ENCODE data around the gene ZNF727.
"Not testable (repeated sequence)": the region's sequence is repeated elsewhere in the genome, so short reads cannot be mapped to it uniquely, and the experiment has no call there.

Gene ZNF727

DNA sequence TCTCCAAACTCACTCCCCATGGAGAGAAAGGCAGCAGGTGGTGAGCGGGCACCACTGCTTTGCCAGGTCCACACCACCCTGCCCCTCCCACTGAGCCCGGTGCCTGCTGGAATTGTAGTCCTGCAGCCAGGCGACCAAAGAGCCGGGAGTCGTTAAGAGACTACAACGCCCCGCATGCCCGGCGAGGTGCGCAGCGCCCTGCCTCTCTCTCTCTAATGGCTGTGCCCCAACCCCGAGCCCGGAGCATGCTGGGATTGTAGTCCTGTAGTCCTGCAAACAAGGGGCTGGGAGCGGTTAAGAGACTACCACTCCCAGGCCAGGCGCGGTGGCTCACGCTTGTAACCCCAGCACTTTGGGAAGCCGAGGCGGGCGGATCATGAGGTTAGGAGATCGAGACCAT is 8.1 kb upstream of the ZNF727 start:
- Histone ChIP-seq H3K9me3 (replicated peaks; ENCODE audit: insufficient read depth, low read length) (no peaks in the 10 kb centered on the region), H3K36me3 (replicated peaks; ENCODE audit: insufficient read depth, low read length) (no peaks in the 10 kb centered on the region), H3K9me2 (replicated peaks; ENCODE audit: insufficient read depth, low read length) (no peaks in the 10 kb centered on the region), H3K4me2 (ENCODE audit: low read depth, low read length) (no peak overlapping the region), H3K4me3 (ENCODE audit: low read length) (no peak overlapping the region), H3K4me1 (ENCODE audit: low read length) (no peaks in the 10 kb centered on the region), H3K79me2 (ENCODE audit: low read length) (no peaks in the 10 kb centered on the region), H3F3A (ENCODE audit: insufficient read depth, low read length) (no peaks in the 10 kb centered on the region), H2AFZ (ENCODE audit: low read length) (no peak overlapping the region), H4K20me1 (ENCODE audit: insufficient read depth, low read length) (no peaks in the 10 kb centered on the region), H3K27me3 (replicated peaks; ENCODE audit: insufficient read depth, low read length) (no peaks in the 10 kb centered on the region), H3K27ac (ENCODE audit: low read length) (no peak overlapping the region), H3K9ac (ENCODE audit: low read length) (no peak overlapping the region)
- no peak for DNase-seq
- TF ChIP-seq, protein P1, sequence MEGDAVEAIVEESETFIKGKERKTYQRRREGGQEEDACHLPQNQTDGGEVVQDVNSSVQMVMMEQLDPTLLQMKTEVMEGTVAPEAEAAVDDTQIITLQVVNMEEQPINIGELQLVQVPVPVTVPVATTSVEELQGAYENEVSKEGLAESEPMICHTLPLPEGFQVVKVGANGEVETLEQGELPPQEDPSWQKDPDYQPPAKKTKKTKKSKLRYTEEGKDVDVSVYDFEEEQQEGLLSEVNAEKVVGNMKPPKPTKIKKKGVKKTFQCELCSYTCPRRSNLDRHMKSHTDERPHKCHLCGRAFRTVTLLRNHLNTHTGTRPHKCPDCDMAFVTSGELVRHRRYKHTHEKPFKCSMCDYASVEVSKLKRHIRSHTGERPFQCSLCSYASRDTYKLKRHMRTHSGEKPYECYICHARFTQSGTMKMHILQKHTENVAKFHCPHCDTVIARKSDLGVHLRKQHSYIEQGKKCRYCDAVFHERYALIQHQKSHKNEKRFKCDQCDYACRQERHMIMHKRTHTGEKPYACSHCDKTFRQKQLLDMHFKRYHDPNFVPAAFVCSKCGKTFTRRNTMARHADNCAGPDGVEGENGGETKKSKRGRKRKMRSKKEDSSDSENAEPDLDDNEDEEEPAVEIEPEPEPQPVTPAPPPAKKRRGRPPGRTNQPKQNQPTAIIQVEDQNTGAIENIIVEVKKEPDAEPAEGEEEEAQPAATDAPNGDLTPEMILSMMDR (IDR thresholded peaks at IDR 0.05; ENCODE audit: low read length): no peak
- no peak for TF ChIP-seq EZH2phosphoT487 (IDR thresholded peaks at IDR 0.05; ENCODE audit: low read length)
- TF ChIP-seq EZH2 (optimal IDR thresholded peaks at IDR 0.05; ENCODE audit: low read depth, low read length): no peak

DNA sequence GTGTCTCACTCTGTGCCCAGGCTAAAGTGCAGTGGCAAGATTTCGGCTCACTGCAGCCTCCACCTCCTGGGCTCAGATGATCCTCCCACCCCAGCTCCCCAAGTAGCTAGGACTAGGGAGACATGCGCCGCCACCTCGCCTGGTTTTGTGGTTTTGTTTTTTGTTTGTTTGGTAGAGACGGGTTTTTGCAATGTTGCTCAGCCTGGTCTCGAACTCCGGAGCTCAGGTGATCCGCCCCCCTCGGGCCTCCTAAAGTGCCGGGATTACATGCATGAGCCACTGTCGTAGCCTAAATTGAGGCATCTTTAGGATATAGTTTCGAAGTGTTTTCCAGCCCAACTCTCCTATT is 781 bp downstream of the ZNF727 start:
- Histone ChIP-seq H3K4me3 (ENCODE audit: low read length) (no peak overlapping the region), H3K4me1 (ENCODE audit: low read length) (no peaks in the 10 kb centered on the region), H3K79me2 (ENCODE audit: low read length) (no peaks in the 10 kb centered on the region), H2AFZ (ENCODE audit: low read length) (no peak overlapping the region), H3K27me3 (replicated peaks; ENCODE audit: insufficient read depth, low read length) (no peaks in the 10 kb centered on the region), H4K20me1 (ENCODE audit: insufficient read depth, low read length) (no peaks in the 10 kb centered on the region), H3K9me3 (replicated peaks; ENCODE audit: insufficient read depth, low read length) (no peaks in the 10 kb centered on the region), H3K4me2 (ENCODE audit: low read depth, low read length) (no peak overlapping the region), H3K9me2 (replicated peaks; ENCODE audit: insufficient read depth, low read length) (no peaks in the 10 kb centered on the region), H3K36me3 (replicated peaks; ENCODE audit: insufficient read depth, low read length) (no peaks in the 10 kb centered on the region), H3K27ac (ENCODE audit: low read length) (no peak overlapping the region), H3F3A (ENCODE audit: insufficient read depth, low read length) (no peaks in the 10 kb centered on the region), H3K9ac (ENCODE audit: low read length) (no peak overlapping the region; the same call in 1 of the 2 replicates)
- no peak for DNase-seq
- TF ChIP-seq, protein P1 (IDR thresholded peaks at IDR 0.05; ENCODE audit: low read length): no peak

DNA sequence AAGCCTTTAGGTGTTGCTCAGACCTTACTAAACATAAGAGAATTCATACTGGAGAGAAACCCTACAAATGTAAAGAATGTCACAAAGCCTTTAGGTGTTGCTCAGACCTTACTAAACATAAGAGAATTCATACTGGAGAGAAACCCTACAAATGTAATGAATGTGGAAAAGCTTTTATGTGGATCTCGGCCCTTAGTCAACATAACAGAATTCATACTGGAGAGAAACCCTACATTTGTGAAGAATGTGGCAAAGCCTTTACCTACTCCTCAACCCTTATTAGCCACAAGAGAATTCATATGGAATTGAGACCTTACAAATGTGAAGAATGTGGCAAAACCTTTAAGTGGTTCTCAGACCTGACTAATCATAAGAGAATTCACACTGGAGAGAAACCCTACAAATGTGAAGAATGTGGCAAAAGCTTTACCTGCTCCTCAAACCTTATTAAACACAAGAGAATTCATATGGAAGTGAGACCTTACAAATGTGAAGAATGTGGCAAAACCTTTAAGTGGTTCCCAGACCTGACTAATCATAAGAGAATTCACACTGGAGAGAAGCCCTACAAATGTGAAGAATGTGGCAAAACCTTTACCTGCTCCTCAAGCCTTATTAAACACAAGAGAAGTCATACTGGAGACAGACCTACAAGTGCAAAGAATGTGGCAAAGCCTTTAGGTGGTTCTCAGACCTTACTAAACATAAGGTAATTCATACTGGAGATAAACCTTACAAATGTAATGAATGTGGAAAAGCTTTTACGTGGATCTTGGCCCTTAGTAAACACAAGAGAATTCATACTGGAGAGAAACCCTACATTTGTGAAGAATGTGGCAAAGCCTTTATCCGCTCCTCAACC is 32.8 kb downstream of the ZNF727 start:
- not testable (repeated sequence) for H3F3A ChIP-seq (ENCODE audit: insufficient read depth, low read length); H3K9me2 ChIP-seq (replicated peaks; ENCODE audit: insufficient read depth, low read length); H3K4me3 ChIP-seq (ENCODE audit: low read length); H3K36me3 ChIP-seq (replicated peaks; ENCODE audit: insufficient read depth, low read length); H4K20me1 ChIP-seq (ENCODE audit: insufficient read depth, low read length); DNase-seq; H3K27me3 ChIP-seq (replicated peaks; ENCODE audit: insufficient read depth, low read length); H3K27ac ChIP-seq (ENCODE audit: low read length); H3K79me2 ChIP-seq (ENCODE audit: low read length); H2AFZ ChIP-seq (ENCODE audit: low read length); H3K4me1 ChIP-seq (ENCODE audit: low read length); H3K4me2 ChIP-seq (ENCODE audit: low read depth, low read length); H3K9ac ChIP-seq (ENCODE audit: low read length); H3K9me3 ChIP-seq (replicated peaks; ENCODE audit: insufficient read depth, low read length)

DNA sequence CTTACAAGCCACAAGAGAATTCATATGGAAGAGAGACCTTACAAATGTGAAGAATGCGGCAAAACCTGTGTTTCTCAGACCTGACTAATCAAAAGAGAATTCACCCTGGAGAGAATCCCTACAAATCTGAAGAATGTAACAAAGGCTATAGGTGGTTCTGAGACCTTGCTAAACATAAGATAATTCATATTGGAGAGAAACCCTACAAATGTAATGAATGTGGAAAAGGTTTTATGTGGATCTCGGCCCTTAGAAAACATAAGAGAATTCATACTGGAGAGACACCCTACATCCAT is 33.4 kb downstream of the ZNF727 start:
- Histone ChIP-seq H2AFZ (ENCODE audit: low read length) (no peak overlapping the region), H3K79me2 (ENCODE audit: low read length) (no peaks in the 10 kb centered on the region), H3K9me2 (replicated peaks; ENCODE audit: insufficient read depth, low read length) (no peaks in the 10 kb centered on the region), H4K20me1 (ENCODE audit: insufficient read depth, low read length) (no peaks in the 10 kb centered on the region), H3F3A (ENCODE audit: insufficient read depth, low read length) (no peaks in the 10 kb centered on the region), H3K4me1 (ENCODE audit: low read length) (no peaks in the 10 kb centered on the region), H3K4me3 (ENCODE audit: low read length) (no peak overlapping the region), H3K9me3 (replicated peaks; ENCODE audit: insufficient read depth, low read length) (peaks cover 3% of the 10 kb centered on the region; the same call in 1 of the 2 replicates), H3K27ac (ENCODE audit: low read length) (no peak overlapping the region), H3K36me3 (replicated peaks; ENCODE audit: insufficient read depth, low read length) (no peaks in the 10 kb centered on the region), H3K27me3 (replicated peaks; ENCODE audit: insufficient read depth, low read length) (no peaks in the 10 kb centered on the region), H3K9ac (ENCODE audit: low read length) (no peak overlapping the region), H3K4me2 (ENCODE audit: low read depth, low read length) (no peak overlapping the region)
- DNase-seq: no peak
- TF ChIP-seq EZH2 (optimal IDR thresholded peaks at IDR 0.05; ENCODE audit: low read depth, low read length): no peak

Data from MM.1S (cell line).